ENCODE measurements around the gene INPP5A.

DNA sequence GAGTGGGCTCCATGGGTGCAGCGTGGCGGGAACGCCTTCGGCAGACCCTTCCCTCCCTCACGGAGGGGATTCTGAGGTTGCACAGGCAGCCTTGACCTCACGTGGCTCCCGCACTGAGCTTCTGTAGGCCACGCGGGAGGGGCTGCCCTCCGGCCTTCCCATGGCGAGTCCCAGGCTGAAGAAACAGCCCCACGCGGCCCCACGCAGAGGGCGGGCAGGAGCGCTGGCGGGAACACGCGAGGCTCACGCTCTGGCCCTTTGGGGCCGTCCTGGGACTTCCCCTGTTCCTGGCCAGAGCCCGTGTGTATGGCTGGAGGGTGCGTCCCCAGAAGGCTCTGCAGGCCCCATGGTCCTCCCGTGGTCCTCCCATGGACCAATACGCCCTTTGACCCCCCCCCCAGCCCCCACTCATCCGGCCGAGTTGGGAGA, 270.0 kb downstream of the INPP5A start:
- TF ChIP-seq, protein P1, sequence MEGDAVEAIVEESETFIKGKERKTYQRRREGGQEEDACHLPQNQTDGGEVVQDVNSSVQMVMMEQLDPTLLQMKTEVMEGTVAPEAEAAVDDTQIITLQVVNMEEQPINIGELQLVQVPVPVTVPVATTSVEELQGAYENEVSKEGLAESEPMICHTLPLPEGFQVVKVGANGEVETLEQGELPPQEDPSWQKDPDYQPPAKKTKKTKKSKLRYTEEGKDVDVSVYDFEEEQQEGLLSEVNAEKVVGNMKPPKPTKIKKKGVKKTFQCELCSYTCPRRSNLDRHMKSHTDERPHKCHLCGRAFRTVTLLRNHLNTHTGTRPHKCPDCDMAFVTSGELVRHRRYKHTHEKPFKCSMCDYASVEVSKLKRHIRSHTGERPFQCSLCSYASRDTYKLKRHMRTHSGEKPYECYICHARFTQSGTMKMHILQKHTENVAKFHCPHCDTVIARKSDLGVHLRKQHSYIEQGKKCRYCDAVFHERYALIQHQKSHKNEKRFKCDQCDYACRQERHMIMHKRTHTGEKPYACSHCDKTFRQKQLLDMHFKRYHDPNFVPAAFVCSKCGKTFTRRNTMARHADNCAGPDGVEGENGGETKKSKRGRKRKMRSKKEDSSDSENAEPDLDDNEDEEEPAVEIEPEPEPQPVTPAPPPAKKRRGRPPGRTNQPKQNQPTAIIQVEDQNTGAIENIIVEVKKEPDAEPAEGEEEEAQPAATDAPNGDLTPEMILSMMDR (IDR thresholded peaks at IDR 0.05; ENCODE audit: low read length) = no peak
- TF ChIP-seq EZH2 (optimal IDR thresholded peaks at IDR 0.05; ENCODE audit: low read depth, low read length) = no peak
- TF ChIP-seq EZH2phosphoT487 (IDR thresholded peaks at IDR 0.05; ENCODE audit: low read length) = no peak
